ENCODE data around the gene WSB2. TPM values are rescaled to one million over a fixed set of nuclear protein-coding genes. Genes with fewer than 3 reads are reported as not detected.
A peak's percentile ranks its signal among the peaks of the same experiment; 100 is the strongest.

WSB2 gene
- total RNA-seq, 1 donor: 171 TPM

DNA sequence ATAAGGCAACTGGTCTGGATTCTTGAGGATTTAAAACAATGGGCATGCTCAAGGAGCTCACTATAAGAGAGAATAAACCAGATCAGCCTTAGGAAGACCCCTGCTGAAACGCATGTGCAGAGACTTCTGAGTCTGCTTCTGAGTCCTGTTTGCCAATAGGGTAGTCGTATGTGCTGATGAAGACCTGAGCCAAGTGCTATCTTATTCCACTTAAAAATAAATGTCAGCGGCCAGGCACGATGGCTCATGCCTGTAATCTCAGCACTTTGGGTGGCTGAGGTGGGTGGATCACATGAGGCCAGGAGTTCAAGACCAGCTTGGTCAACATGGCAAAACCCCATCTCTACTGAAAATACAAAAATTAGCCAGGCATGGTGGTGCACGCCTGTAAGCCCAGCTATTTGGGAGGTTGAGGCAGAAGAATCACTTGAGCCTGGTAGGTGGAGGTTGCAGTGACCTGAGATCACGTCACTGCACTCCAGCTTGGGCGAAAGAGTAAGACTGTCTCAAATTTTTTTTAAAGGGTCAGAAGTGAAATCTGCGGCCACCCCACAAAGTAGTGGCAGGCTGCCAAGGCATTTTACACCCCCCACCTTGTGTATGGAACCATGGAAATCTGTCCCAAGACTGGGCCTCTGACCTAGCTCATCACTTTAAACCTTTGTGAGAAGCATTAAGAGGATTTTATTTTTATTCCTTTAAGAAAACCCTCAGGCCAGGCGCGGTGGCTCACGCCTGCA, 24.1 kb downstream of the WSB2 start:
- H3K4me3 ChIP-seq (ENCODE audit: low read depth, low read length): no peak overlapping the region
- TF ChIP-seq CTCF (IDR thresholded peaks at IDR 0.05; ENCODE audit: insufficient read depth, low read depth, low read length): no peak
- DNase-seq (ENCODE audit: low read depth): no peak

- no peak for TF ChIP-seq CTCF (IDR thresholded peaks at IDR 0.05; ENCODE audit: insufficient read depth, low read depth, low read length)
- no peak overlapping the region for H3K4me3 ChIP-seq (ENCODE audit: low read depth, low read length)
- no peak for DNase-seq (ENCODE audit: low read depth)
Observed at GRCh38 chr12:118035190-118036041, 25.6 kb downstream of the WSB2 start.

GRCh38 chr12:118034429-118035189, 26.4 kb downstream of the WSB2 start:
- peak; percentile 61 for DNase-seq (ENCODE audit: low read depth)
- peak; percentile 47 for TF ChIP-seq CTCF (IDR thresholded peaks at IDR 0.05; ENCODE audit: insufficient read depth, low read depth, low read length)
- H3K4me3 ChIP-seq (ENCODE audit: low read depth, low read length): no peak overlapping the region

- peak; percentile 20 for DNase-seq (ENCODE audit: low read depth)
- no peak for TF ChIP-seq CTCF (IDR thresholded peaks at IDR 0.05; ENCODE audit: insufficient read depth, low read depth, low read length)
- no peak overlapping the region for H3K4me3 ChIP-seq (ENCODE audit: low read depth, low read length)
Observed at GRCh38 chr12:118033902-118034301, 27.1 kb downstream of the WSB2 start.

DNA sequence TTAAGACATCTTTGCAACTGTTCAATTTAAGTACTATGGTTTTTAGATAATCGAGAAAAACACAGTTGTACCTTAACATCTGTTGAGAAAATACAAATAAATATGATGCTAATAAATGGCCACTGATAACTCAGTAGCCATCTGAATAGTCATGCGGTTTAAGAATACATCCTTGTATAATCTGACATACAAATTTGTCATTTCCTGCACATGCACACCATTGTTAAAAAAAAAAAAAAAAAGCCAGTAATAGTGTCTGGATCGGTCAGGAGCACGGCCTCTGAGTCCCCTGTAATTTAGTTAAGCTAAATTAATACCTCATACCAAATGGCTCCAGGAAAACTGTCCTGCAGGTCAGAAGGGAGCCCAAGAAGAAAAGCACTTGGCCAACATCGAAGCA, 27.7 kb downstream of the WSB2 start:
- DNase-seq (ENCODE audit: low read depth): no peak
- TF ChIP-seq CTCF (IDR thresholded peaks at IDR 0.05; ENCODE audit: insufficient read depth, low read depth, low read length): no peak
- no peak overlapping the region for H3K4me3 ChIP-seq (ENCODE audit: low read depth, low read length)

DNA sequence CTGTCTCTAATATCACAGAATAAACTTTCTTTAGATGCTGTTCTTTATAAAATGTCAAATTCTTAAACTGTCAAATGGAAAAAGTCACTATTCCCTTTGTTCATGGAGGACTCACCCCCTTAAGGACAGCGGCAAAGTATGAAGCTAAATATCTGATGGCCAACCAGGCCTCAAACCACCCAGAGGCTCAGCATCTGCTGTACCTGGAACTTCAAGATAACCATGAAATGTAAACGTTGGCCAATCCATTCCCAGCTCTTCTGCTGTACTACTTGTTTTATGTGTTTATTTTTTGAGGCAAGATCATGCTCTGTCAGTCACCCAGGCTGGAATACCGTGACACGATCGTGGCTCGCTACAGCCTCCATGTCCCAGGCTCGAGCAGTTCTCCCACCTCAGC, 28.8 kb downstream of the WSB2 start:
- no peak overlapping the region for H3K4me3 ChIP-seq (ENCODE audit: low read depth, low read length)
- no peak for TF ChIP-seq CTCF (IDR thresholded peaks at IDR 0.05; ENCODE audit: insufficient read depth, low read depth, low read length)
- DNase-seq (ENCODE audit: low read depth): no peak
